Measurements from ENCODE around the gene KRT2.

The KRT2 gene

GRCh38 chr12:52651726-52652261, at the start of gene KRT2:
TSS of gene KRT2 (minus strand) at chr12:52652211. CDS start at chr12:52652142, 69 bp downstream.
- no peak for DNase-seq (ENCODE audit: low read depth in 2 of 2)

GRCh38 chr12:52701281-52701680, 49.3 kb upstream of the KRT2 start:
- no peak for DNase-seq (ENCODE audit: low read depth in 2 of 2)

GRCh38 chr12:52699960-52700359, 47.9 kb upstream of the KRT2 start:
- DNase-seq (ENCODE audit: low read depth in 2 of 2) = no peak

DNA sequence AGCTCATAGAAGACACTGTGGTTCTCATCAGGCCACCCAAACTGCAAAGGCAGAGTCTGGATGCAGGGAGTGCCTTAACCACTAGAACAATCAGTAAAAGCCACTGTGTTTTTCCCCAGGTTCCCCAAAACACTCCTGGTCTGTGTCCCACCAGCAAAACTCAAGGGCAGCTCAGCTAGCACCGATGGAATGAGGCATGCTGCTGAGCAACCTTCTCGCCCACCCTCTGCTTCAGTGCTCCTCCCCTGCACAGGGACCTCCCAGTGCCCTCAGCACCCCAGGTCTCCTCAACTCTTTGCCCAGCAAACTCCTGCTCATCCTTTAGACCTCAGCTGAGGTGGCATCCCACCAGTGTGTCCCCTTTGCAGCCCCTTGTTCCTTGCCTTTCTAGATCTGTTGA, 47.4 kb upstream of the KRT2 start:
- no peak for DNase-seq (ENCODE audit: low read depth in 2 of 2)

DNA sequence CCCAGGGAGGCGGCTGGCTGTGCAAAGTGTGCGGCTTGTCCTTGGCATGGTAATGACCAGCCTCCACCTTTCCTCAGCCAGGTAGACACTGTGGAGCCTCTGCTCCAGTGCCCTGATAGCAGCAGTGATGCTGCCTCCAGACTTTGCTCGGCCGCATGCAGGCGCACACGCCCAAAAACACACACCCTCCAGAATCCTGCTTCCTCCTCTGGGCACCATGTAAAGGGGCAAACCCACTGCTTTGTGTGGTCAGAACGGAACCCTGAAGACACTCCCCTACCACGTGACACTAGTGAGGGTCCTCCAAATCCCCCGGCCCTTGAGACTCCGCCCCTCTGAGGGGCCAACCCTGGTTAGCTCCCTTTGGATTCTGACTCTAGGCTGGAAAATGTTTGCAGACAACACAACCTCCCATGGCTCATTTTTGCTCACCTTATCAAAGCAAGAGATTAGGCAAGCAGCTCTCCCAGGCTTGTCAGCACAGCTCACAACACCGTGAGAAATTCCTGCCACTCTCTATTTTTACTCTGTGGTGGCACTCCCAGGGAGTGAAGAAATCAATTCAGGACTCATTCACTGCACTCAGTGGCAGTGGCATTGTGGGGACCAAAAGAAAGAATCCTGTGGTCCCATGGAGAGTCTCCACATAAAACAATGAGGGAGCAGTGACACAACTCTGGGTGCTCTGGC, 46.8 kb upstream of the KRT2 start:
- DNase-seq (ENCODE audit: low read depth in 2 of 2) = no peak

- DNase-seq (ENCODE audit: low read depth in 2 of 2) = no peak
These were observed 45.1 kb upstream of the KRT2 start for GRCh38 chr12:52697058-52697582.

DNA sequence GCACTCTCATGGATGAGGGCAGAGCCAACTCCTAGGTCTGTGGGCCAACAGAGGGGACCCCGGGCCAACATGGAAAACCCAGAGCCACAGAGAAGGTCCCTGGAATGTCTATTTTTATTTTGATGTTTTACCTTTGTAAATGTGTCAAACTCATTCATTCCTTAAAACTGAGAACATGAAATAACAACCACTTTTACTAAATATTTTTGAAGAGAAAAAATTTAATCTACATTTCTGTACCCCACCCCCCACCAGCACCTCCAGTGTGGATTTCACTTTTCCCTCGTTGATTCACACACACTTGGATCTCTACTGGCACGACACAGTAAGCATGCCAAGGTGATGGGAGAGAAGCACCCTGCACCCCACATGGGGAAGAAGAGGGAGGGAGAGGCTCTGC, 44.6 kb upstream of the KRT2 start:
- DNase-seq (ENCODE audit: low read depth in 2 of 2) = no peak

DNA sequence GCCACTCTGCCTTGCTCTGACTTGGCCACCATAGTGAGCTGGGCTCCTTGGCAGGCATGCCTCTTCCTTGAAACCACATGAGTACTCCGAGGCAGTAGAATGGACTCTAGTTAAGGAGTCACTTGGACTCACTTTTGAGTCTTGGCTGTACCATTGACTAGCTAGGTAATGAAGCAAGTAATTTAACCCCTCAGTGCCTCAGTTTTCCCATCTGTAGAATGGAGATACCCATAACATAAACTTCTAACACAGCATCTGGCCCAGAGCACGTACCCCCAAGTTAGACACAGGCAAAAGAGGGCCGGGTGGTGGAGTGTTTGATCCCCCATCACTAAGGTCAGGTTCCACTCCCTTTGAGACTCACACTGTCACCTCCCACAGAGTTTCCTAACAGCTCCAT, 43.0 kb upstream of the KRT2 start:
- no peak for DNase-seq (ENCODE audit: low read depth in 2 of 2)

DNA sequence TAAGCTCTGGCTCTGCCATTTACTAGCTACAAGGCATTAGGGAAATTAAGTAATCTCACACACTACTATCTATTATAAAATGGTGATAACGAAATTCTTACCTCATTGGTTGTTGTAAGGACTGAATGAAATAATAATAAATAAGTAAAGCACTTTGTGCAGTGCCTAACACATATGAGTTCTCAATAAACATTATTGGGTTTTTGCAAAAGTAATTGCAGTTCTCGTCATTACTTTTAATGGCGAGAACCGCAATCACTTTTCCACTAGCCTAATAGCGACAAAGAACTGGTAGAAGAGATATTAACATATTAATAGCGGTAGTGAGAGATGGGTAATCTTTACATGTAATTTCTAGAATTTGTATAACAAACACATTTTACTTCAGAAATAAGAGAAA, 42.1 kb upstream of the KRT2 start:
- no peak for DNase-seq (ENCODE audit: low read depth in 2 of 2)

GRCh38 chr12:52693261-52693660, 41.2 kb upstream of the KRT2 start:
- no peak for DNase-seq (ENCODE audit: low read depth in 2 of 2)

GRCh38 chr12:52692254-52692653, 40.2 kb upstream of the KRT2 start:
- DNase-seq (ENCODE audit: low read depth in 2 of 2) = no peak

GRCh38 chr12:52691841-52692150, 39.8 kb upstream of the KRT2 start:
- no peak for DNase-seq (ENCODE audit: low read depth in 2 of 2)

- DNase-seq (ENCODE audit: low read depth in 2 of 2) = peak; percentile 14 to 15
These were observed 39.2 kb upstream of the KRT2 start for GRCh38 chr12:52691076-52691840.

- DNase-seq (ENCODE audit: low read depth in 2 of 2) = no peak
These were observed 38.5 kb upstream of the KRT2 start for GRCh38 chr12:52690351-52691075.

DNA sequence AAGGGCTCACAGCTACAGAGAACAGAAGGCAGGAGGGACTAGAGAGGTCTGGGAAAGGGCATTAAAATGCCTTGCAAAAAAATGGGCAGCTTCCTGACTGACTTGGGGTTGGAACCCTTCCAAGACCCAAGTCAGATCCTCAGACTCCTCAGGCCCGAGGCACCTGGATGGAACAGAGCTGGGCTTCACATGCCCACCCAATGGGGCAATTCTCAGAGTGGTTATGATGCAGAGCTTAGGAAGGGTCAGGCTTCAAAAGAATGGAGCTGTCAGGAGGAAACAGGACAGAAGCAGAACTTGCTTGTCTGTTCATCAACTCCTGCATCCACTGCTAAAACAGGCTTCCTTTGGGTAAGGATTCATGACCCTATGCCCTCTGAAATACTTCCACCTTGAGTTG, 37.9 kb upstream of the KRT2 start:
- DNase-seq (ENCODE audit: low read depth in 2 of 2) = no peak

GRCh38 chr12:52689239-52689638, 37.2 kb upstream of the KRT2 start:
- no peak for DNase-seq (ENCODE audit: low read depth in 2 of 2)

- DNase-seq (ENCODE audit: low read depth in 2 of 2) = no peak
These were observed 36.5 kb upstream of the KRT2 start for GRCh38 chr12:52688481-52688880.

- DNase-seq (ENCODE audit: low read depth in 2 of 2) = no peak
These were observed 35.7 kb upstream of the KRT2 start for GRCh38 chr12:52687497-52688385.

DNA sequence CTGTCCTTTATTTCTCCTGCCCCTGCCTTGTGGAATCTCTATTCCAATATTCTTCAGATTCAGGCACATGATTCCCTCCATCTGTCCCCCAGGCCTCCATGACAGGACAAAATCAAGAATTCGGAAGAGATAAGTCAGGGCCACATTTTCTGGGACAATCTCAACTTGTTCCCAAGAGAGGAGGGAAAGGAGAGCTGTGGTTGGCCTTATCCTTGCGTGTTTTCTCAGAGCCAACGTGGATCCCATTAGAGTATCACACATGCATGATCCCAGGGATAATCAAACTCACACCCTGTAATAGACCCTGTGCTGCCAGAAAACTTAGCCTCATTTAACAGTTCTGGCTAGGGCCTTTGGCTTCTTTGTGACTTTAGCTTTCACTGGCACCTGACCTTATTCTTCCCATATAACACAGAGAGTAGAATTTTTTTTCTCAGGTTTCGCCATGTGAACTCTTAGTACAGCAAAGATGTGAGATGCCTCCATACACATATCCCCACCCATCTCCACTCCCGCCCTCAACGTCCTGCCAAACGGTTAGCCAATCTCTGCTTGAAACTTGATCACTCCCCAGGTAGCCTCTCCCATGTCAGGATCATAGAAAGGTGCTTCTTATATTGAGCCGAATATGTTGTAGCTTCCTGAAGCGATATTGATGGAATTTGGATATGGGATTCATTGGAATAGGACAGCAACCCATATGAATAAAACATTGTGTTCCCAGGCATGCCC, 34.9 kb upstream of the KRT2 start:
- no peak for DNase-seq (ENCODE audit: low read depth in 2 of 2)

- DNase-seq (ENCODE audit: low read depth in 2 of 2) = no peak
These were observed 34.1 kb upstream of the KRT2 start for GRCh38 chr12:52686063-52686462.

GRCh38 chr12:52685406-52685890, 33.4 kb upstream of the KRT2 start:
- DNase-seq (ENCODE audit: low read depth in 2 of 2) = no peak

Measured in stimulated activated CD4-positive, alpha-beta T cell treated with anti-CD3 and anti-CD28 coated beads, Interleukin-1b, Interleukin-23, amount 100 ng/mL, for 1 hour (primary cell).